ENCODE data around the gene DAB2. TPM values are rescaled to one million over a fixed set of nuclear protein-coding genes. Genes with fewer than 3 reads are reported as not detected.

DAB2 gene
- total RNA-seq, 1 experiment from 2014 or later: 5.5 TPM

DNA sequence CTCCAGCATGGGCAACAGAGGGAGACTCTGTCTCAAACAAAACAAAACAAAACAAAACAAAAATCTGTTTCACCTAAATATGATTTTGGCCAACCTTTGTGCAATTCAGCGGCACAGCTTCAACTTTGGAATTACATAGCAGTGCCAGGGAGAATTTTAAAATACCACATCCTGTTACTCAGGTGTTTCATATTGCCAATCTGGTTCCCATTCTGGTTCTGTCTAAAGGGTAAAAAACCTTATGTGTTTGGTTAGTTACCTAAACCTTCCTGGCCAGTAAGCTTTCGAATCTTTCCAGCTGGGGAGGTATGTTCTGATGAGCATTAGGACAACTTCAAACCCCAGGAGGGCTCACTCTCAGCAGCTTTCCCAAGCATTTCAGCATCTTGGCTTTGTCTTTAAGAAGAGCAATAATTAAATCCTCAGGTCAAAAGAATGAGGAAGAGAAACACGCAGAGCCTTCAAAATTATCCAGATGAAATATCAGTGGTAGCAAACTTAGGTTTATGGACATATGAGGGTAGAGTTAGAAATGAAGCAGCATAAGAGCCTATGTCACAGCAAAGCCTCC, 2.7 kb downstream of the DAB2 start:
- Histone ChIP-seq H3K9ac (ENCODE audit: low read length) (no peak overlapping the region), H3K9me3 (ENCODE audit: control insufficient read depth in 1 of 2, insufficient read depth in 1 of 2, low read depth in 1 of 2, low read length in 2 of 2) (no peaks in the 10 kb centered on the region), H3K9me2 (ENCODE audit: insufficient read depth) (no peaks in the 10 kb centered on the region), H3K27me3 (ENCODE audit: insufficient read depth, low read length) (no peaks in the 10 kb centered on the region), H3K4me3 (replicated peaks in 1 of 2; ENCODE audit: low read depth in 1 of 2, low read length in 2 of 2) (no peak overlapping the region), H2AFZ (ENCODE audit: low read depth, low read length, poor library complexity, severe bottlenecking) (no peak overlapping the region), H3K79me2 (ENCODE audit: insufficient read depth, low read length) (no peaks in the 10 kb centered on the region), H3K4me1 (ENCODE audit: control insufficient read depth in 1 of 2, insufficient read depth in 2 of 2, low read length in 2 of 2) (peaks cover 11 to 12% of the 10 kb centered on the region in 2 experiments), H3K36me3 (ENCODE audit: control insufficient read depth in 1 of 2, insufficient read depth in 2 of 2, low read length in 2 of 2) (no peaks in the 10 kb centered on the region), H3K4me2 (ENCODE audit: low read length) (no peak overlapping the region), H4K20me1 (ENCODE audit: insufficient read depth) (no peaks in the 10 kb centered on the region), H3K27ac (ENCODE audit: low read depth, low read length) (no peak overlapping the region)
- ChIA-PET RAD21 (ENCODE audit: low non-redundant PET in 1 of 2, low total read pairs in 2 of 2, uncharacterized antibody in 2 of 2, unreplicated experiment in 2 of 2) (no interaction called here), CTCF (no interaction called here), POLR2A (no interaction called here)
- no peak for DNase-seq (ENCODE audit: low read depth, low spot score)
- intact Hi-C loops (cut with micrococcal nuclease): loop anchor here (5.0 kb wide), 1 partner anchor 125 kb away; no protein-coding TSS in a partner anchor
- TSS peak; percentile 7 for BruUV-seq (replicated peaks)
- ATAC-seq: no peak
- TF ChIP-seq EZH2 (IDR thresholded peaks at IDR 0.05) (no peak), CBX3 (IDR thresholded peaks at IDR 0.05; ENCODE audit: low read depth) (no peak)

- Histone ChIP-seq H3K4me2 (ENCODE audit: low read length) (no peak overlapping the region), H3K9me2 (ENCODE audit: insufficient read depth) (no peaks in the 10 kb centered on the region), H3K79me2 (ENCODE audit: insufficient read depth, low read length) (no peaks in the 10 kb centered on the region), H3K27ac (ENCODE audit: low read depth, low read length) (no peak overlapping the region), H3K4me1 (ENCODE audit: control insufficient read depth in 1 of 2, insufficient read depth in 2 of 2, low read length in 2 of 2) (peaks cover 9% of the 10 kb centered on the region in 2 experiments), H2AFZ (ENCODE audit: low read depth, low read length, poor library complexity, severe bottlenecking) (no peak overlapping the region), H4K20me1 (ENCODE audit: insufficient read depth) (no peaks in the 10 kb centered on the region), H3K36me3 (ENCODE audit: control insufficient read depth in 1 of 2, insufficient read depth in 2 of 2, low read length in 2 of 2) (no peaks in the 10 kb centered on the region), H3K9me3 (ENCODE audit: control insufficient read depth in 1 of 2, insufficient read depth in 1 of 2, low read depth in 1 of 2, low read length in 2 of 2) (no peaks in the 10 kb centered on the region), H3K4me3 (replicated peaks in 1 of 2; ENCODE audit: low read depth in 1 of 2, low read length in 2 of 2) (no peak overlapping the region), H3K9ac (ENCODE audit: low read length) (no peak overlapping the region), H3K27me3 (ENCODE audit: insufficient read depth, low read length) (no peaks in the 10 kb centered on the region)
- ChIA-PET RAD21 (ENCODE audit: low non-redundant PET in 1 of 2, low total read pairs in 2 of 2, uncharacterized antibody in 2 of 2, unreplicated experiment in 2 of 2) (no interaction called here), POLR2A (no interaction called here), CTCF (no interaction called here)
- BruUV-seq (replicated peaks): no TSS peak
- intact Hi-C loops (cut with micrococcal nuclease): loop anchor here (5.0 kb wide), 1 partner anchor 127 kb away; no protein-coding TSS in a partner anchor
- no peak for DNase-seq (ENCODE audit: low read depth, low spot score)
- ATAC-seq: no peak
- TF ChIP-seq EZH2phosphoT487 (IDR thresholded peaks at IDR 0.05; ENCODE audit: borderline replicate concordance) (no peak), EZH2 (IDR thresholded peaks at IDR 0.05) (no peak), YY1 (IDR thresholded peaks at IDR 0.05; ENCODE audit: extremely low read depth, insufficient replicate concordance, low read depth, low read length) (no peak), POLR2A (IDR thresholded peaks at IDR 0.05; ENCODE audit: borderline replicate concordance, extremely low read depth, insufficient read depth, insufficient read length) (no peak), ELF1 (IDR thresholded peaks at IDR 0.05; ENCODE audit: borderline replicate concordance, low read depth) (no peak), ZFX (IDR thresholded peaks at IDR 0.05) (no peak), SRF (IDR thresholded peaks at IDR 0.05; ENCODE audit: low read depth) (no peak), POLR2AphosphoS5 (IDR thresholded peaks at IDR 0.05; ENCODE audit: low read depth, low read length) (no peak), FOSL1 (IDR thresholded peaks at IDR 0.05; ENCODE audit: low read depth) (no peak), EGR1 (IDR thresholded peaks at IDR 0.05; ENCODE audit: low read depth) (no peak), ZNF274 (IDR thresholded peaks at IDR 0.05; ENCODE audit: low read depth, low read length) (no peak), CEBPB (IDR thresholded peaks at IDR 0.05; ENCODE audit: low read depth) (no peak), MAX (IDR thresholded peaks at IDR 0.05) (no peak), SIN3A (IDR thresholded peaks at IDR 0.05; ENCODE audit: low read depth) (no peak), ZBTB33 (IDR thresholded peaks at IDR 0.05; ENCODE audit: extremely low read depth, insufficient replicate concordance, low read length) (no peak), RAD21 (IDR thresholded peaks at IDR 0.05; ENCODE audit: low read depth) (no peak), SP1 (IDR thresholded peaks at IDR 0.05; ENCODE audit: low read depth) (no peak), ATF3 (IDR thresholded peaks at IDR 0.05) (no peak)
Measured at GRCh38 chr5:39420482-39421145, 4.2 kb downstream of the DAB2 start.

Measured in HCT116 (cell line).